ENCODE measurements around the gene STON1. TPM values are rescaled to one million over a fixed set of nuclear protein-coding genes. Genes with fewer than 3 reads are reported as not detected.

Gene STON1
- polyA plus RNA-seq, 2 of the 4 experiments (the other 2 are of a cell fraction), result 0.88 to 1.0 TPM

GRCh38 chr2:48600204-48600813 lies 70.4 kb downstream of the STON1 start:
- no peak overlapping the region for H3K4me2 ChIP-seq
- TF ChIP-seq CHD2 (IDR thresholded peaks at IDR 0.05; ENCODE audit: low read length, partially characterized antibody) (no peak), SMC3 (IDR thresholded peaks at IDR 0.05) (peak; percentile 53; the same call in 2 of the 3 replicates), CTCF (IDR thresholded peaks at IDR 0.05) (peak; percentile 73), RAD21 (conservative IDR thresholded peaks at IDR 0.05 in 1 of 2, IDR thresholded peaks at IDR 0.05 in 1 of 2) (peak; percentile 73 to 77)
- ATAC-seq, result peak; percentile 43 to 71; a peak in 4 of 6 replicates
- no peak overlapping the region for H3K27ac ChIP-seq
- peak in 1 of 2 experiments; percentile 46 for DNase-seq (ENCODE audit: low read depth in 1 of 2, low spot score in 1 of 2)
- no peaks in the 10 kb centered on the region for H3K4me1 ChIP-seq
- no peak overlapping the region for H3K4me3 ChIP-seq
- ChIA-PET POLR2A (no interaction called here), CTCF (interaction anchor here (0.9 to 2.7 kb wide), 12 partner anchors 8 to 1544 kb away, joined by 3 to 15 read pairs (median 4); no protein-coding TSS in a partner anchor)
- H3K9me3 ChIP-seq, result no peaks in the 10 kb centered on the region
- no peak for FAIRE-seq
- WGBS (ENCODE audit: missing lambda C conversion rate), result 24% methylated on average over 4 of the region's 4 CpGs

GRCh38 chr2:48600917-48601316 lies 71.0 kb downstream of the STON1 start:
- H3K4me2 ChIP-seq, result no peak overlapping the region
- 47% methylated on average over 3 of the region's 3 CpGs for WGBS (ENCODE audit: missing lambda C conversion rate)

More at GRCh38 chr2:48600917-48601316, 71.0 kb downstream of the STON1 start:
- FAIRE-seq (no peak), ATAC-seq (0 out of 6 replicates have a peak, but pooled peaks of 1 of the 2 experiments have one; percentile 10), DNase-seq (ENCODE audit: low read depth in 1 of 2, low spot score in 1 of 2) (no peak)
- H3K9me3 ChIP-seq, result no peaks in the 10 kb centered on the region
- ChIA-PET POLR2A (no interaction called here), CTCF (interaction anchor here (1.1 to 2.7 kb wide), 8 partner anchors 9 to 1543 kb away, joined by 3 to 15 read pairs (median 5); no protein-coding TSS in a partner anchor)
- no peak overlapping the region for H3K27ac ChIP-seq
- H3K4me3 ChIP-seq, result no peak overlapping the region
- TF ChIP-seq PBX3 (IDR thresholded peaks at IDR 0.05) (no peak), RARB (CRISPR knock-in tag; IDR thresholded peaks at IDR 0.05) (no peak), JUN (IDR thresholded peaks at IDR 0.05) (no peak), CBX8 (IDR thresholded peaks at IDR 0.05) (no peak), HOXA7 (CRISPR knock-in tag; IDR thresholded peaks at IDR 0.05) (no peak), KDM5A (IDR thresholded peaks at IDR 0.05) (no peak), SMC3 (IDR thresholded peaks at IDR 0.05) (no peak), RFX5 (IDR thresholded peaks at IDR 0.05) (no peak), REST (IDR thresholded peaks at IDR 0.05) (no peak), GATA3 (IDR thresholded peaks at IDR 0.05; ENCODE audit: borderline replicate concordance) (no peak), CHD4 (IDR thresholded peaks at IDR 0.05; ENCODE audit: borderline replicate concordance) (no peak), CEBPB (IDR thresholded peaks at IDR 0.05) (no peak)
- no peaks in the 10 kb centered on the region for H3K4me1 ChIP-seq
